Neural crest cell (in vitro differentiated cells): ENCODE data around the gene RAI1. TPM values are rescaled to one million over a fixed set of nuclear protein-coding genes. Genes with fewer than 3 reads are reported as not detected.

Experiments used
- DNase-seq: peaks from one replicate; pipeline ENCODE4 v3.0.0; 2021; ENCODE audit warnings: low read depth, mixed read lengths, low spot score
- H3K27ac Mint-ChIP-seq: one replicate; pipeline ENCODE4 v1.8.0; 2021; ENCODE audit warnings: mild to moderate bottlenecking, mixed read lengths; ENCODE audit not compliant: unreplicated experiment
- H3K27me3 Mint-ChIP-seq: 2 replicates; pipeline ENCODE4 v1.8.0; 2021; ENCODE audit warnings: low read depth, mild to moderate bottlenecking, mixed read lengths
- H3K36me3 Mint-ChIP-seq: 2 replicates; pipeline ENCODE4 v1.8.0; 2021; ENCODE audit warnings: low read depth, mild to moderate bottlenecking, mixed read lengths
- H3K4me1 Mint-ChIP-seq: 2 replicates; pipeline ENCODE4 v1.8.0; 2021; ENCODE audit warnings: mixed read lengths
- H3K4me3 Mint-ChIP-seq: one replicate; pipeline ENCODE4 v1.8.0; 2021; ENCODE audit warnings: mild to moderate bottlenecking, mixed read lengths
- H3K9me3 Mint-ChIP-seq: 2 replicates; pipeline ENCODE4 v1.8.0; 2021; ENCODE audit warnings: mixed read lengths
- total RNA-seq: library from RNA; stranded (reverse); gene quantifications from 2 replicates; pipeline ENCODE4 v1.2.1, GENCODE V29; 2021
- TF ChIP-seq, protein P1 (sequence below): fragments of 200-600 bp; sonication (generic); conservative IDR thresholded peaks from 2 replicates; pipeline ENCODE4 v1.5.0; 2021; ENCODE audit warnings: antibody characterized with exemption, mild to moderate bottlenecking

RAI1 gene
- total RNA-seq, 1 donor from 2014 or later, result 54.0 TPM

GRCh38 chr17:17788967-17789366 lies 107.7 kb downstream of the RAI1 start:
- Mint-ChIP-seq H3K27me3 (peaks cover 2% of the 10 kb centered on the region), H3K4me1 (peaks cover 70% of the 10 kb centered on the region), H3K27ac (peak overlapping the region; percentile 86), H3K4me3 (no peak overlapping the region), H3K9me3 (no peaks in the 10 kb centered on the region), H3K36me3 (no peaks in the 10 kb centered on the region)
- TF ChIP-seq, protein P1, sequence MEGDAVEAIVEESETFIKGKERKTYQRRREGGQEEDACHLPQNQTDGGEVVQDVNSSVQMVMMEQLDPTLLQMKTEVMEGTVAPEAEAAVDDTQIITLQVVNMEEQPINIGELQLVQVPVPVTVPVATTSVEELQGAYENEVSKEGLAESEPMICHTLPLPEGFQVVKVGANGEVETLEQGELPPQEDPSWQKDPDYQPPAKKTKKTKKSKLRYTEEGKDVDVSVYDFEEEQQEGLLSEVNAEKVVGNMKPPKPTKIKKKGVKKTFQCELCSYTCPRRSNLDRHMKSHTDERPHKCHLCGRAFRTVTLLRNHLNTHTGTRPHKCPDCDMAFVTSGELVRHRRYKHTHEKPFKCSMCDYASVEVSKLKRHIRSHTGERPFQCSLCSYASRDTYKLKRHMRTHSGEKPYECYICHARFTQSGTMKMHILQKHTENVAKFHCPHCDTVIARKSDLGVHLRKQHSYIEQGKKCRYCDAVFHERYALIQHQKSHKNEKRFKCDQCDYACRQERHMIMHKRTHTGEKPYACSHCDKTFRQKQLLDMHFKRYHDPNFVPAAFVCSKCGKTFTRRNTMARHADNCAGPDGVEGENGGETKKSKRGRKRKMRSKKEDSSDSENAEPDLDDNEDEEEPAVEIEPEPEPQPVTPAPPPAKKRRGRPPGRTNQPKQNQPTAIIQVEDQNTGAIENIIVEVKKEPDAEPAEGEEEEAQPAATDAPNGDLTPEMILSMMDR, result no peak
- no peak for DNase-seq

GRCh38 chr17:17789410-17789809 lies 108.2 kb downstream of the RAI1 start:
- no peak for DNase-seq
- Mint-ChIP-seq H3K9me3 (no peaks in the 10 kb centered on the region), H3K36me3 (no peaks in the 10 kb centered on the region), H3K4me3 (peak overlapping the region; percentile 41), H3K27ac (no peak overlapping the region), H3K27me3 (peaks cover 2% of the 10 kb centered on the region), H3K4me1 (peaks cover 66% of the 10 kb centered on the region)
- TF ChIP-seq, protein P1, result no peak

- peaks cover 59% of the 10 kb centered on the region for H3K4me1 Mint-ChIP-seq
- H3K9me3 Mint-ChIP-seq, result no peaks in the 10 kb centered on the region
- H3K4me3 Mint-ChIP-seq, result peak overlapping the region; percentile 44
Observed at GRCh38 chr17:17789828-17790636, 108.8 kb downstream of the RAI1 start.

DNA sequence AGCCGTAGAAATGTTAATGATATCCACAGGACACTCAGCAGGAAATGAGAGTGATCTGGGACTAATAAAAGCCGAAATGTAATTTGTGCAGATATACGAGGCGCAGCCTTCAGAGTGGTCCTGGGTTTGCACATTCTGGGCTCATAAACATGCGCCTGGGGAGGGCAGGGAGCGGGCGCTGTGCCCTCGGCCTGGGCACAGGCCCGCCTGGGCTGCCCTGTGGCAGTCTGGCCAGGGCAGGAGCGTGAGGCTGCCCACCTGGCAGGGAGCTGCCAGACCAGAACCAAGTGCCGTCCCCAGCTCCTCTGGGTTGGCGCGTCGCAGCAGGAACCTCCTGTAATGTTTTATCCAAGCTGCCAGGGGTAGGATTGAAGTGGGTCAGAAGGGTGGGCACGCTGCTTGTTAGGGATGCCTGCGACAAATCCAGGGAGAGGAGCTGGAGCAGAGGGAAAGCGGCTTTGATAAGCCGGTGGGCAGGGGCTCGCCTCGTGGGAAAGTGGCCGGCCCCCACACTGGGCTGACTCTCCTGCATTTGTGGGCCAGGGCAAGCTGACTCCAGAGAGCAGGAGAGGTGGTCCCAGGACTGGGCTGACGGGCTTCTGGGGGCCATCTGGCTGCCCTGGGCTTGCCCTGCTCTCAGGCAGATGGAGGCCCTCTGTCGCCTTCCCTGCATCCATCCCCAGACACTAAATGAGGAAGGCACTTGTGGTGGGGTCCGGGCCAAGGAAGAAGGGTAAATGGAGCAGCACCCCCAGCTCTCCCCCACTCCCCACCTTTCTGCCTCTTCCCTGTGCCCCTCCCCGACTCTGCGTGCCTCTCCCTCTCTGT lies 109.6 kb downstream of the RAI1 start:
- Mint-ChIP-seq H3K27ac (no peak overlapping the region), H3K4me1 (peaks cover 51% of the 10 kb centered on the region), H3K4me3 (peak overlapping the region; percentile 44), H3K9me3 (no peaks in the 10 kb centered on the region), H3K27me3 (no peaks in the 10 kb centered on the region), H3K36me3 (no peaks in the 10 kb centered on the region)
- TF ChIP-seq, protein P1, result no peak
- no peak for DNase-seq

More at GRCh38 chr17:17789828-17790636, 108.8 kb downstream of the RAI1 start:
- Mint-ChIP-seq H3K27me3 (peaks cover 2% of the 10 kb centered on the region), H3K27ac (no peak overlapping the region), H3K36me3 (no peaks in the 10 kb centered on the region)
- no peak for DNase-seq
- TF ChIP-seq, protein P1, result no peak

GRCh38 chr17:17792037-17792550 lies 110.8 kb downstream of the RAI1 start:
- Mint-ChIP-seq H3K9me3 (no peaks in the 10 kb centered on the region), H3K27me3 (no peaks in the 10 kb centered on the region), H3K27ac (peak overlapping the region; percentile 67), H3K4me1 (peaks cover 41% of the 10 kb centered on the region), H3K36me3 (no peaks in the 10 kb centered on the region), H3K4me3 (peak overlapping the region; percentile 66)
- no peak for DNase-seq
- TF ChIP-seq, protein P1, result no peak
